HepG2 (cell line): Measurements from ENCODE around the gene ZBTB21. TPM values are rescaled to one million over a fixed set of nuclear protein-coding genes. Genes with fewer than 3 reads are reported as not detected.

Experiments
- BCL6 ChIP-seq: IDR thresholded peaks from 2 replicates; pipeline ENCODE4 v1.6.1; 2016; ENCODE audit warnings: missing genetic modification reagents, missing compliant biosample characterization
- CHCHD3 ChIP-seq: sonication (generic); formaldehyde crosslinking; IDR thresholded peaks from 2 replicates; pipeline ENCODE4 v1.8.0; 2022; ENCODE audit warnings: mild to moderate bottlenecking, missing genetic modification reagents, moderate library complexity
- HDAC2 ChIP-seq: sonication (generic); formaldehyde crosslinking; IDR thresholded peaks from 2 replicates; pipeline ENCODE4 v1.4.0; 2020; ENCODE audit warnings: missing genetic modification reagents
- KDM6A ChIP-seq: IDR thresholded peaks from 2 replicates; pipeline ENCODE4 v1.6.1; 2016; ENCODE audit warnings: low read depth
- MIXL1 ChIP-seq: IDR thresholded peaks from 2 replicates; pipeline ENCODE4 v1.6.1; 2016
- NCOA2 ChIP-seq: sonication (generic); formaldehyde crosslinking; IDR thresholded peaks from 2 replicates; pipeline ENCODE4 v1.8.0; 2022; ENCODE audit warnings: inconsistent platforms
- PPARG ChIP-seq: conservative IDR thresholded peaks from 2 replicates; pipeline ENCODE4 v1.6.1; 2016; ENCODE audit warnings: missing biosample characterization, missing genetic modification reagents
- RARA ChIP-seq: IDR thresholded peaks from 2 replicates; pipeline ENCODE4 v1.6.1; 2016; ENCODE audit warnings: missing genetic modification reagents, missing compliant biosample characterization
- RARG ChIP-seq: sonication (generic); formaldehyde crosslinking; IDR thresholded peaks from 2 replicates; pipeline ENCODE4 v1.4.0; 2020; ENCODE audit warnings: low read depth, mild to moderate bottlenecking, missing genetic modification reagents
- THAP11 ChIP-seq: IDR thresholded peaks from 2 replicates; pipeline ENCODE4 v1.6.1; 2016; ENCODE audit warnings: missing biosample characterization, missing genetic modification reagents
- ZMAT3 ChIP-seq: sonication (generic); formaldehyde crosslinking; conservative IDR thresholded peaks from 2 replicates; pipeline ENCODE4 v1.7.0; 2021; ENCODE audit warnings: missing genetic modification reagents
- ZNF430 ChIP-seq: sonication (generic); formaldehyde crosslinking; IDR thresholded peaks from 2 replicates; pipeline ENCODE4 v1.9.0; 2021; ENCODE audit warnings: mild to moderate bottlenecking, missing genetic modification reagents
- polyA plus RNA-seq, 8 experiments: library from polyadenylated mRNA; depleted of rRNA in 3 of 8; stranded (reverse) in 7 of 8; unstranded in 1 of 8; fragments of >200 nt; fragmentation: Illumina TruSeq in 4 of 8; extraction: Trizol in 4 of 8; gene quantifications; 2 replicates each; pipeline versions ENCODE4 v1.2.1 to v1.2.3, GENCODE V29; 2011 to 2016; ENCODE audit warnings: low read depth in 4 of 8, missing spikeins in 1 of 8, mixed read lengths in 1 of 8; ENCODE audit not compliant: insufficient read depth in 1 of 8
- total RNA-seq, 5 experiments: library from RNA; depleted of rRNA; stranded (reverse); fragments of >200 nt; fragmentation: Illumina TruSeq; extraction: Trizol; gene quantifications; 2 replicates each; pipeline ENCODE4 v1.2.3, GENCODE V29; 2016; ENCODE audit warnings: low read depth in 1 of 5
- TF ChIP-seq, protein P1 (sequence below): IDR thresholded peaks from 2 replicates; pipeline ENCODE4 v1.6.1; 2016; ENCODE audit warnings: mild to moderate bottlenecking
- TF ChIP-seq, protein P2 (sequence below): sonication (generic); formaldehyde crosslinking; conservative IDR thresholded peaks from 2 replicates; pipeline ENCODE4 v1.4.0; 2020; ENCODE audit warnings: mild to moderate bottlenecking, missing genetic modification reagents, moderate library complexity
- TF ChIP-seq, protein P3 (sequence below): sonication (generic); formaldehyde crosslinking; IDR thresholded peaks from 2 replicates; pipeline ENCODE4 v1.5.0; 2020; ENCODE audit warnings: missing genetic modification reagents
- TF ChIP-seq, protein P4 (sequence below): IDR thresholded peaks from 2 replicates; pipeline ENCODE4 v1.6.1; 2016; ENCODE audit warnings: missing compliant biosample characterization, missing genetic modification reagents, borderline replicate concordance
- TF ChIP-seq, protein P5 (sequence below): sonication (generic); formaldehyde crosslinking; IDR thresholded peaks from 2 replicates; pipeline ENCODE4 v1.5.0; 2020; ENCODE audit warnings: missing genetic modification reagents
- TF ChIP-seq, protein P6 (sequence below): sonication (generic); formaldehyde crosslinking; IDR thresholded peaks from 2 replicates; pipeline ENCODE4 v1.5.1; 2020; ENCODE audit warnings: mild to moderate bottlenecking, missing genetic modification reagents, moderate library complexity

The ZBTB21 gene
- total and polyA plus RNA-seq, 2 of the 13 experiments (the other 11 are each of a cell fraction or from before 2014, with no cell fraction given), result 4.5 to 6.1 TPM

DNA sequence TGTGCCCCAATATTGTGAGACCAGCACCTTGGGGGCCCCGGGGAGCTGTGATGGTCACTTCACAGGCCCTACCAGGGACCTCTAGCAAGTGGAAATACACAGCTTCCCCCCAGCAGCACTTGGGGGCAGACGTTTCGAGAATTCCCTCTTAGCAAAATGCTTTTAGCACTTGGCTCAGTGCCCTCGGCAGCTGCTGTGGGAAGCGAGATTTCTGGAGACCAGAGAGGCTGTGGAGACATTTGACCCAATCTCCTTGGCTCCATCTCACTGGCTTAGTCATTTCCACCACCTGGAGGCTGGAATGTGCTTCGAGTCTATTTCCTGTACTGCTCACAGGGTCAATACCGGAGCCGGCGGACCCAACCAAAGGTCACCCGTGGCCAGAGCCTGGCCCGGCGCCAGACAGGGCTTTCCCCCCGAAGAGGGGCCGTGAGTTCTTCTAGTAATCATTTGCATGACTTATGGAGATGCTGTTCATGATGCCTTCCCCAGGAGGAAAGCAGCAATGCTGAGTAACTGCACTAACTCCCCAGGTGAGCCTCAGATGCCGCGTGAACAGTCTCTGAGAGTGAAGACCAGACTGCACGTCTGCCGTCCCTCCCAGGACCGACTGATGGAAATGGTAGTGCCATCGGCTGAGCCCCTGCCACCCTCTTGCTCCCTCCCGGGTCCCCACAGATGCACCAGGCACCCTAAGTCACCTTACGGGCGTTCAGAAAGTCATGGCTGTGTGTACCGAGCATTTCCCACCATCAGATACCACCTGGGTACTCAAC lies 52.0 kb downstream of the ZBTB21 start (continued):
- TF ChIP-seq, protein P1, sequence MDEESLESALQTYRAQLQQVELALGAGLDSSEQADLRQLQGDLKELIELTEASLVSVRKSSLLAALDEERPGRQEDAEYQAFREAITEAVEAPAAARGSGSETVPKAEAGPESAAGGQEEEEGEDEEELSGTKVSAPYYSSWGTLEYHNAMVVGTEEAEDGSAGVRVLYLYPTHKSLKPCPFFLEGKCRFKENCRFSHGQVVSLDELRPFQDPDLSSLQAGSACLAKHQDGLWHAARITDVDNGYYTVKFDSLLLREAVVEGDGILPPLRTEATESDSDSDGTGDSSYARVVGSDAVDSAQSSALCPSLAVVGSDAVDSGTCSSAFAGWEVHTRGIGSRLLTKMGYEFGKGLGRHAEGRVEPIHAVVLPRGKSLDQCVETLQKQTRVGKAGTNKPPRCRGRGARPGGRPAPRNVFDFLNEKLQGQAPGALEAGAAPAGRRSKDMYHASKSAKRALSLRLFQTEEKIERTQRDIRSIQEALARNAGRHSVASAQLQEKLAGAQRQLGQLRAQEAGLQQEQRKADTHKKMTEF, result peak; percentile 61
- peak; percentile 84 for TF ChIP-seq PPARG (CRISPR knock-in tag)
- TF ChIP-seq RARA, result peak; percentile 85
- peak; percentile 55; the same call in 1 of the 2 replicates for TF ChIP-seq KDM6A
- TF ChIP-seq ZNF430 (CRISPR knock-in tag), result 0 out of 2 replicates have a peak, but pooled peaks have one; percentile 38
- TF ChIP-seq ZMAT3 (CRISPR knock-in tag), result no peak
- TF ChIP-seq, protein P2, sequence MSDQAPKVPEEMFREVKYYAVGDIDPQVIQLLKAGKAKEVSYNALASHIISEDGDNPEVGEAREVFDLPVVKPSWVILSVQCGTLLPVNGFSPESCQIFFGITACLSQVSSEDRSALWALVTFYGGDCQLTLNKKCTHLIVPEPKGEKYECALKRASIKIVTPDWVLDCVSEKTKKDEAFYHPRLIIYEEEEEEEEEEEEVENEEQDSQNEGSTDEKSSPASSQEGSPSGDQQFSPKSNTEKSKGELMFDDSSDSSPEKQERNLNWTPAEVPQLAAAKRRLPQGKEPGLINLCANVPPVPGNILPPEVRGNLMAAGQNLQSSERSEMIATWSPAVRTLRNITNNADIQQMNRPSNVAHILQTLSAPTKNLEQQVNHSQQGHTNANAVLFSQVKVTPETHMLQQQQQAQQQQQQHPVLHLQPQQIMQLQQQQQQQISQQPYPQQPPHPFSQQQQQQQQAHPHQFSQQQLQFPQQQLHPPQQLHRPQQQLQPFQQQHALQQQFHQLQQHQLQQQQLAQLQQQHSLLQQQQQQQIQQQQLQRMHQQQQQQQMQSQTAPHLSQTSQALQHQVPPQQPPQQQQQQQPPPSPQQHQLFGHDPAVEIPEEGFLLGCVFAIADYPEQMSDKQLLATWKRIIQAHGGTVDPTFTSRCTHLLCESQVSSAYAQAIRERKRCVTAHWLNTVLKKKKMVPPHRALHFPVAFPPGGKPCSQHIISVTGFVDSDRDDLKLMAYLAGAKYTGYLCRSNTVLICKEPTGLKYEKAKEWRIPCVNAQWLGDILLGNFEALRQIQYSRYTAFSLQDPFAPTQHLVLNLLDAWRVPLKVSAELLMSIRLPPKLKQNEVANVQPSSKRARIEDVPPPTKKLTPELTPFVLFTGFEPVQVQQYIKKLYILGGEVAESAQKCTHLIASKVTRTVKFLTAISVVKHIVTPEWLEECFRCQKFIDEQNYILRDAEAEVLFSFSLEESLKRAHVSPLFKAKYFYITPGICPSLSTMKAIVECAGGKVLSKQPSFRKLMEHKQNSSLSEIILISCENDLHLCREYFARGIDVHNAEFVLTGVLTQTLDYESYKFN, result peak; percentile 82
- TF ChIP-seq NCOA2 (CRISPR knock-in tag), result 0 out of 2 replicates have a peak, but pooled peaks have one; percentile 29
- TF ChIP-seq, protein P3, sequence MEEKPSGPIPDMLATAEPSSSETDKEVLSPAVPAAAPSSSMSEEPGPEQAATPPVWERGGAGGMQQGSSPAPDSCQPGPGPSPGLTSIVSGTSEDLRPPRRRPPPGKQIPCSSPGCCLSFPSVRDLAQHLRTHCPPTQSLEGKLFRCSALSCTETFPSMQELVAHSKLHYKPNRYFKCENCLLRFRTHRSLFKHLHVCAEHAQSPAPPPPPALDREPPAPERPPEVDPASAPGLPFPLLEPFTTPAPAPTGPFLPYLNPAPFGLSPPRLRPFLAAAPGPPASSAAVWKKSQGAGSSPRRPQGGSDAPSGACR (CRISPR knock-in tag), result peak; percentile 95
- TF ChIP-seq CHCHD3 (CRISPR knock-in tag), result no peak
- TF ChIP-seq, protein P4, sequence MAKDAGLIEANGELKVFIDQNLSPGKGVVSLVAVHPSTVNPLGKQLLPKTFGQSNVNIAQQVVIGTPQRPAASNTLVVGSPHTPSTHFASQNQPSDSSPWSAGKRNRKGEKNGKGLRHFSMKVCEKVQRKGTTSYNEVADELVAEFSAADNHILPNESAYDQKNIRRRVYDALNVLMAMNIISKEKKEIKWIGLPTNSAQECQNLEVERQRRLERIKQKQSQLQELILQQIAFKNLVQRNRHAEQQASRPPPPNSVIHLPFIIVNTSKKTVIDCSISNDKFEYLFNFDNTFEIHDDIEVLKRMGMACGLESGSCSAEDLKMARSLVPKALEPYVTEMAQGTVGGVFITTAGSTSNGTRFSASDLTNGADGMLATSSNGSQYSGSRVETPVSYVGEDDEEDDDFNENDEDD, result 0 out of 2 replicates have a peak, but pooled peaks have one; percentile 23
- TF ChIP-seq BCL6, result peak; percentile 94
- TF ChIP-seq MIXL1 (CRISPR knock-in tag), result 0 out of 2 replicates have a peak, but pooled peaks have one; percentile 18
- TF ChIP-seq RARG (CRISPR knock-in tag), result no peak
- TF ChIP-seq, protein P5, sequence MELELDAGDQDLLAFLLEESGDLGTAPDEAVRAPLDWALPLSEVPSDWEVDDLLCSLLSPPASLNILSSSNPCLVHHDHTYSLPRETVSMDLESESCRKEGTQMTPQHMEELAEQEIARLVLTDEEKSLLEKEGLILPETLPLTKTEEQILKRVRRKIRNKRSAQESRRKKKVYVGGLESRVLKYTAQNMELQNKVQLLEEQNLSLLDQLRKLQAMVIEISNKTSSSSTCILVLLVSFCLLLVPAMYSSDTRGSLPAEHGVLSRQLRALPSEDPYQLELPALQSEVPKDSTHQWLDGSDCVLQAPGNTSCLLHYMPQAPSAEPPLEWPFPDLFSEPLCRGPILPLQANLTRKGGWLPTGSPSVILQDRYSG (CRISPR knock-in tag), result no peak
- TF ChIP-seq HDAC2 (CRISPR knock-in tag), result peak; percentile 75
- TF ChIP-seq, protein P6, sequence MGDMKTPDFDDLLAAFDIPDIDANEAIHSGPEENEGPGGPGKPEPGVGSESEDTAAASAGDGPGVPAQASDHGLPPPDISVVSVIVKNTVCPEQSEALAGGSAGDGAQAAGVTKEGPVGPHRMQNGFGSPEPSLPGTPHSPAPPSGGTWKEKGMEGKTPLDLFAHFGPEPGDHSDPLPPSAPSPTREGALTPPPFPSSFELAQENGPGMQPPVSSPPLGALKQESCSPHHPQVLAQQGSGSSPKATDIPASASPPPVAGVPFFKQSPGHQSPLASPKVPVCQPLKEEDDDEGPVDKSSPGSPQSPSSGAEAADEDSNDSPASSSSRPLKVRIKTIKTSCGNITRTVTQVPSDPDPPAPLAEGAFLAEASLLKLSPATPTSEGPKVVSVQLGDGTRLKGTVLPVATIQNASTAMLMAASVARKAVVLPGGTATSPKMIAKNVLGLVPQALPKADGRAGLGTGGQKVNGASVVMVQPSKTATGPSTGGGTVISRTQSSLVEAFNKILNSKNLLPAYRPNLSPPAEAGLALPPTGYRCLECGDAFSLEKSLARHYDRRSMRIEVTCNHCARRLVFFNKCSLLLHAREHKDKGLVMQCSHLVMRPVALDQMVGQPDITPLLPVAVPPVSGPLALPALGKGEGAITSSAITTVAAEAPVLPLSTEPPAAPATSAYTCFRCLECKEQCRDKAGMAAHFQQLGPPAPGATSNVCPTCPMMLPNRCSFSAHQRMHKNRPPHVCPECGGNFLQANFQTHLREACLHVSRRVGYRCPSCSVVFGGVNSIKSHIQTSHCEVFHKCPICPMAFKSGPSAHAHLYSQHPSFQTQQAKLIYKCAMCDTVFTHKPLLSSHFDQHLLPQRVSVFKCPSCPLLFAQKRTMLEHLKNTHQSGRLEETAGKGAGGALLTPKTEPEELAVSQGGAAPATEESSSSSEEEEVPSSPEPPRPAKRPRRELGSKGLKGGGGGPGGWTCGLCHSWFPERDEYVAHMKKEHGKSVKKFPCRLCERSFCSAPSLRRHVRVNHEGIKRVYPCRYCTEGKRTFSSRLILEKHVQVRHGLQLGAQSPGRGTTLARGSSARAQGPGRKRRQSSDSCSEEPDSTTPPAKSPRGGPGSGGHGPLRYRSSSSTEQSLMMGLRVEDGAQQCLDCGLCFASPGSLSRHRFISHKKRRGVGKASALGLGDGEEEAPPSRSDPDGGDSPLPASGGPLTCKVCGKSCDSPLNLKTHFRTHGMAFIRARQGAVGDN (CRISPR knock-in tag), result peak; percentile 81
- peak; percentile 69 for TF ChIP-seq THAP11 (CRISPR knock-in tag)
